Activated gamma-delta T cell treated with Interleukin-2 at 50 U/mL for 16 hours (primary cell): ENCODE data around the gene TUBAL3.

ENCODE experiments used
- DNase-seq: peaks from one replicate; pipeline ENCODE4 v3.0.0-alpha.2; 2020

Gene TUBAL3

DNA sequence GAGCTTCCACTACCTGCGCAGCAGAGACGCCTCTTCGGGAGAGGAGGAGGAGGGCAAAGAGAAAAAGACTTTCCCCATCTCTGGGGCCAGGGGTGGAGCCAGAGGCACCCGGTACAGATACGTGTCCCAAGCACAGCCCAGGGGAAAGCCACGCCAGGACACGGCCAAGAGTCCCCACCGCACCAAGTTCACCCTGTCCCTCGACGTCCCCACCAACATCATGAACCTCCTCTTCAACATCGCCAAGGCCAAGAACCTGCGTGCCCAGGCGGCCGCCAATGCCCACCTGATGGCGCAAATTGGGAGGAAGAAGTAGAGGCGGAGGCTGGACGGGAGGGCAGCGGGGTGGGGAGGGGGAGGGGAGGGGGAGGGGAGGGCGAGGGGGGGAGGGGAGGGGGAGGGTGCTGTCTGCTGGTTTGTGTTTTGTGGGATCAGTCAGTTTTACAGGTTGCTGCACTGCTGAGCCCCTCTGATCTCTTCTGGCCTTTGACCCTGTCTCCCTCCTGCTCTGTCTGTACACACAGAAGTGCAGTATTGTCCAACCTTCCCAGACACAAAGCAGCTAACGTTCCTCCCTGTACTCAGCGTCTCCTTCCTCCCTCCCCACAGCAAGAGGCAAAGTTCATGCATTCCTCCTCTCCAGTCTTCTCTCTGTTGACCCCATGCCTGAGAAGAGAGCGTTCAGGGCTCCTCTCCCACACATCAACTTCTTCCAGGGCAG lies 30.6 kb downstream of the TUBAL3 start:
- DNase-seq = no peak

DNA sequence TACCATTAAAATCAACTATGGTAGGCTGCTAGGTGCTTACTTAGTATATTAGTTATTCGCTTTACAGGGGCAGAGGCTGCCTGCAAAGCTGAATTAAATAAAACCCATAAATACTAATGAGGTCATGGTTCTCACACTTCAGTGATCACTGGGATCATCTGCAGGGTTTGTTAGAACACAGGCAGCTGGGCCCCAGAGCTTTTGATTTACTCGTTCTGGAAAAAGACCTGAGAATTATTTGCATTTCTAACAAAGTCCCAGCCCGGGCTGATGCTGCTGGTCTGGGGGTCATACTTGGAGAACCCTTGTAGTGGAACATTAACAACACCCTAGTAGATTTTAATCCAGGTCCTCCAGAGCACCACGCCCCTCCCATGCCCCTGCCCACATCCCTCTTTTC lies 31.3 kb downstream of the TUBAL3 start:
- no peak for DNase-seq

DNA sequence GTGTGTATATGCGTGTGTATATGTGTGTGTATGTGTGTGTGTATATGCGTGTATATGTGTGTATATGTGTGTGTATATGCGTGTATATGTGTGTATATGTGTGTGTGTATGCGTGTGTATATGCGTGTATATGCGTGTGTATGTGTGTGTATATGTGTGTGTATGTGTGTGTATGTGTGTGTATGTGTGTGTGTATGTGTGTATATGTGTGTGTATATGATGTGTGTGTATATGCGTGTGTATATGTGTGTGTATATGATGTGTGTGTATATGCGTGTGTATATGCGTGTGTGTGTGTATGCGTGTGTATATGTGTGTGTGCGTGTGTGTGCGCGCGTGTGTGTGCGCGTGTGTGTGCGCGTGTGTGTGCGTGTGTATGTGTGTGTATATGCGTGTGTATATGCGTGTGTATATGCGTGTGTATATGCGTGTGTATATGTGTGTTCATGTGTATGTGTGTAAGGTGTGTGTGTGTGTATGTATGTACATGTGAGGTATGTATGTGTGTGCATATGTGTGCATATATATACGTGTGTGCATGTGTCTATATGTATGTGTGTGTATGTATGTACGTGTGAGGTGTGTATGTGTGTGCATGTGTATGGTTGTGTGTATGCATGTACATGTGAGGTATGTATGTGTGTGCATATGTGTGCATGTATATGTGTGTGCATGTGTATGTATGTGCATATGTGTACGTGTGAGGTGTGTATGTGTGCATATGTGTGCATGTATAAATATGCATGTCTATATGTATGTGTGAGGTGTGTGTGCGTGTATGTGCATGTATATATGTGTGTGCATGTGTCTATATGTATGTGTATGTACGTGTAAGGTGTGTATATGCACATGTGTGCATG lies 33.9 kb downstream of the TUBAL3 start:
- no peak for DNase-seq

DNA sequence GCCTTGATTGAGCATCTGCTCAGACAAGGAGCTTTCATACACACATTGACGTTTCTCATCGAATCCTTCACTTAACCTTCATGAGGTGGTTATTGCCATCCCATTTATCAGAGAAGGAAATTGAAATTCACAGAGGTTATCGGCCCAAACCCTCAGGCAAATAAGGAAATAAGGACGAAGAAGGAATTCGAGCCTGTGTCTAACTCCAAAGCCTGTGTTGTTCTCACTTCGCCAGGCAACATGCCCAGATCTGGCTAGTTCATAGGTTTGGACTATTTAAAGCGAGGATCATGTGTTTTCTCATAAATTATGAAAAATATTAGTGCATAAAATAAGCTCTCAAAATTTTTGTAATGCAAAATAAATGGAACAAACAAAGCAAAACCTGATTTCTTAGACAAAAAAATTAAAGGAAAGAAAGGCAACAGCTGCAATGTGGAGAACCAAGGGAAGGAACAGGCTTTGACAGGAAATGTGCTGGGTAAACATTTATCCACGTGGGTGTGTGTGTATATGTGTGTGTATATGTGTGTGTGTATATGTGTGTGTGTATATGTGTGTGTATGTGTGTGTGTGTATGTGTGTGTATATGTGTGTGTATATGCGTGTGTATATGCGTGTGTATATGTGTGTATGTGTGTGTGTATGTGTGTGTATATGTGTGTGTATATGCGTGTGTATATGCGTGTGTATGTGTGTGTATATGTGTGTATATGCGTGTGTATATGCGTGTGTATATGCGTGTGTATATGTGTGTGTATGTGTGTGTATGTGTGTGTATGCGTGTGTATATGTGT lies 35.1 kb downstream of the TUBAL3 start:
- DNase-seq = no peak

DNA sequence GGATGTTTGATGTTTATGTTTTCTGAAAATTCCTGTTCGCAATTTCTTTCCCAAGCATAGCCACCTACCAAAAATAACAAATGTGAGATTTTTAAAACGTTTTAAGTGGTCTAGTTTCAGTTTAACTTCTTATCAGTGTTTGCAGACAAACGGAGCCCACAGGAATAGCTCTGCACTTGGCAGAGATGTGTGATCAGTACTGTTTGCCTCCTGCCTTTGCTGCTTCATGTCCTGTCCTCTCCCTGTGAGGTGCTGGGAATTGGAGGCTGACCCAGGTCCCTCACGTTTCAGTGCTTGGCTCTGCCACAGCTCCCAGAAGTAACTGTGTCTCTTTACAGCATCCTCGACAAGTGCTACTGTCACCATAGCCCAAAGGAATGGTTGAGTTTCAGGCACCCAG lies 38.7 kb downstream of the TUBAL3 start:
- DNase-seq = no peak

DNA sequence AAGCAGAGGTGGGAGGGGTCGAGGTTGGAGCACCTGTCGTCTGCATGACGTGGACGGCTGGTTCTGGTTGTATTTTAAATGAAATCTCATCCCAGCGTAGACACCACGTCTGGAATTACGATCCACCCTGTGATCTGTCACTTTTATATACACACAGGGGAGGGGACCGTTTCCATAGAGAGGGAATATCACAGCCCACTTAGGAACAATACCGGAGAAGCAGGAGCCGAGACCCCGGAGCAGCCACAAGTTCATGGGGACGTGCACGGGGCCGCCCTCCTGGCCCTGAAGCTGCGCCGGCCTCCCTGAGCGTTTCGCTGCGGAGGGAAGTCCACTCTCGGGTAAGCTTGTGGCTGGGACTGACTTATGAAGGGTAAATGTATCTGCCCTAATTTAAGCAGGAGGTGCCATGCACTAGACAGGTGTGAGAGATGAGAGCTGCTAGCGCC lies 39.7 kb downstream of the TUBAL3 start, which contains the start of gene UCN3:
TSS of gene UCN3 (plus strand) at position 77 of the 449 bp plus-strand sequence. CDS start 8,755 bp downstream, outside the sequence.
- no peak for DNase-seq

DNA sequence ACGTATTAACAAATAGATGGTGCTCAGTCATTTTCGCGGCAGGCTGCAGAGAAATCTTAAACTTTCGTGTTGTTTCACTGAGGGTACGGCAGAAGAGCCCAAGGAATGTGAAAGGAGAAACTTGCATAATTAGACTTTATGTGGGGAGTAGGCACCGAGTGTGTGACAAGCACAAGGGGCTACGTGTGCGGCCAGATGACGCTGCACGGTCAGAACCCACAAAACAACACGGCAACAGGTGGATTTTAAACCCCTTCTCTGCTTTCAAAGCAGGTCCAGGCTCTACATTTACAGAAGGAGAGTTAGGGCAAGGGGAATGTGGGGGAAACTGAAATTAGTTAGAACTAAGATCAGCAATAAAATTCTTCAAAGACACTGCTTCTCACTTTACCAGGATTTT lies 40.3 kb downstream of the TUBAL3 start:
- no peak for DNase-seq

DNA sequence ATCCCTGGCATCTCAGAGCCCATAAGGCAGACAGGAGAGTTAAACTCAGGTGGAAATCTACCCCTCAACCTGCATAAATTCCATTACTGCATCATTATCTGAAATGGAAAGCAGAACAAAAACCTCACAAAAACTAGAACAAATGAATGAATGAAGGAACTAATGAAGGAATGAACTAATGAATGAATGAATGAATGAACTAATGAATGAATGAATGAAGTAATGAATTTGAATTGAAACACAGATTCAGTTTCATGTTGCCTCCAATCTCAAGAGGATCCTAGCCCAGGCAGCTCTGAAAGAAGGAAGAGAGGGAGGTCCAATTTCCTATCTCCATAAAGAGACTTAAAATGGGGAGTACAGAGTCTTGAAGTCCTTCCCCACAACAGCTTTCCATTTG lies 41.8 kb downstream of the TUBAL3 start:
- DNase-seq = no peak

DNA sequence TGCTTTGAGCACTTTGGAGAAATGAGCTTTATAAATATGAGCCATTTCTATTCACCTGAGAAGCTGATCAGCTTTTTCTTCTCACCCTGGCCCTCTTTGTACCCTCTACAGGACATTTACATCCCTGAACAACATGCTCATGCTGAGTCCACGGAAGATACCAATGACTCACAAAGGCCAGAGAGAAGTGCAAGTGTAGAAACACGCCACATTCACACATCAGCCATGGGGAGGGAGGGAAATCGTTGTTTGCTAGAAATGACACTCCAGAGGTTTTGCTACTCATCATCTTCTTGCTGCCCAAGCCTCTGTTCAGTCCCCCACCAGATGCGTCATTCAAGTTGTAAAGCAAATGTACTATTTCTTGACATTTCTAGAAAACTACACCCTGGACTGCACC lies 42.7 kb downstream of the TUBAL3 start:
- DNase-seq = no peak

DNA sequence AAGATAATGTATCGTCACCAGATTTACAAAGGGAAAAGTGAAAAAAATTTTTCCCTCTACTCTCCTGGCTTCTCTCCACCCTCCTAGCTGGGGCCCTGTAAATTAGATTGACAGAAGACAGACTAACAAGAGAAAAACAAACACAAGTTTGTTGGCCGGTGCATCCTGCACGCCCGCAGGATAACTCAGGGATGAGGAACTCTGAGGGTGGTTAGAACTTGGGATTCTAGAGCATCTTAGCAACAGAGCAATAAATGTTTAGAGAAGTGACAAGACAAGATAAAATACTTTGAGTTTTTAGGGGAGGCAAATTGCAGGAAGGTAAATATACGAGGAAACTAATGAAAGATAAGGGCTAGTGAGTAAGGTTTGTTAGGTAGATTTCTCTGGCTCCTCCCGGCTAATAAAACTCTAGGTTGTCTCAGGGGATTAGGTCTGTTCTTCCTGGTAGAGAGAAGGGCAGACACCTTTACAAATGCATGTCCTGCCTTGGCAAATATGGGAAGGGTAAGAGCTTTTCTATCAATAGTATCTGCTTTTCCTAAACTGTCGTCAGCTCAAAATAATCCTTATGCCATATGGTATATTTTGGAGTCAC lies 44.2 kb downstream of the TUBAL3 start:
- no peak for DNase-seq

DNA sequence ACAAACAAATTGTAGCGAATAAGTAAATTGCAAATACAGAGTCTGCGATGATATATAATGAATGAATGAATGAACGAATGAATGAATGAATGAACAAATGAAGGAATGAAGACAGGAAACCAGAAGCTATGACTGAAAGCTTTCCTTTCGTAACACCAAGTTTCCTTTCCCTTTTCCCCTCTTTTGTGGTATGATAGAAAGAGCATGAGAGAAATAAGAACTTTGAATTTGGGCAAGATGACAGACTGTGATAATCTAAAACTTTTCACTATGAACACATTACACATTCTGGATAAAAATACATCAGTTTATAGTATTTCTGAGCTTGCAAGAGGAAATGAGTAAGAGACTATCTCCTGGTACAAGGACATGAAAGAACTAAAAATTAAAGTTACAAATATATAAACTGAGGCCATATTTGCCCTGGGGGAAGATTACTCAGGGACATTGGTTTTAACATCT lies 48.3 kb downstream of the TUBAL3 start:
- DNase-seq = no peak

DNA sequence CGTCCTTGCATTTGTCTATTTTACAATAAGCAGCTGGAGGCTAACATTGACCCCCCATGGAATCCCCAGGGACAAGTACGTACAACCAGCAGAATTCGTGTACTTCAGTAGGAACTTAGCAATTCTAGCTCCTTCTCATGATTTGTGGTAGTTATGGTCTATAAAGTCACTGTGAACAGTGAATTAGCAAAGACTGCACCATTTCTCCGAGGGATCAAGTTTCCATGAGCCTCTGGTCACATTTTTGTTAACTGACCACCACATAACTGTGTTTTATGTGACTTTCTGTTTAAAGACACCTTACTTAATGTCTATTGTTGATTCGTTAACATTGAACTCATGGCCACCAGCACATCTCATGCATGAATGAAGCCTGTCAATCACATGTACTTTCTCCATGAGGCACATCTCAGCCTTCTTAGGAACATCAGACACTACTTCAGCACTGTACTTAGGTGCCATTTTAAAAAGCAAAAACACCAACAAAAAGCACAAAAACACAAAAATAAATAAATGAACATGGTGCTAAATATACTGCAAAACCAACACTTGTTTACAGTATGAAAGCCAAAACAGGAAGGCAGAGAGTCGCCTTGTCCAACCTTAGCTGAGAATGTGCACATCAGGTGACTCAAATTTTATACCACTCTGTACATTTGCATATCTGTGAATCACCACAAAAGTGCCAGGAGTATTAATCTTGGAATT lies 48.9 kb downstream of the TUBAL3 start:
- DNase-seq = no peak

DNA sequence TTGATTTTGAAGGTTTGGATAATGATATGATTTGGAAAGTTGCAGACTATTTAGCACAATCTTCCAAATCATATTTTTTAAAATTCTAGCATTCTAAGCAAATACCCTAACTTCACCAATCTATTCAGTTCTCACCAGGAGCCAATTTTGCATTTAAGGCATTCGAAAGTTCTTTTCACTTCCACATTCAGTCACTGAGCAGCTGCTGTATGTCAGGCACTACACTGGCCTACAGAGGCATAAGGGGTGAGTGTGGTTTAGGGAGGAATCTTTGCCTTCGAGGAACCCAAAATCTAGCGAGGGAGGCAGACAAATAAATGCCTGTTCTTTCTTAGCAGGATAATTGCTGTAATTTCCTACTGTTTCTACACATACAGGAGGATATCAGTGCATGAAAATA lies 50.6 kb downstream of the TUBAL3 start:
- DNase-seq = no peak

DNA sequence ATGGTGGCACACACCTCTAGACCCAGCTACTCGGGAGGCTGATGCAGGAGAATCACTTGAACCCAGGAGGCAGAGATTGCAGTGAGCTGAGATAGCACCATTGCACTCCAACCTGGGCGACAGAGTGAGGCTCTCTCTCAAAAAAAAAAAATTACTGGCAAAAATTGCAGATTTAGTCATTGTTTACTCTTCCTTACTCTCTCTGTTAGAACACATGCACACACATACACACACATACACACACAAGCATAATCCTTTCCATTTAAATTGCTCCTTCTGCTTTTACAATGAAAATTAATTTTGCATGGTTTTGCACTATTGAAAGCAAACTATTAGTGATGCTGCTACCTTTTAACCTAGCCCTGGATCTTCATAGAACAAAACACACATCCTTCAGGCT lies 55.3 kb downstream of the TUBAL3 start:
- DNase-seq = no peak

DNA sequence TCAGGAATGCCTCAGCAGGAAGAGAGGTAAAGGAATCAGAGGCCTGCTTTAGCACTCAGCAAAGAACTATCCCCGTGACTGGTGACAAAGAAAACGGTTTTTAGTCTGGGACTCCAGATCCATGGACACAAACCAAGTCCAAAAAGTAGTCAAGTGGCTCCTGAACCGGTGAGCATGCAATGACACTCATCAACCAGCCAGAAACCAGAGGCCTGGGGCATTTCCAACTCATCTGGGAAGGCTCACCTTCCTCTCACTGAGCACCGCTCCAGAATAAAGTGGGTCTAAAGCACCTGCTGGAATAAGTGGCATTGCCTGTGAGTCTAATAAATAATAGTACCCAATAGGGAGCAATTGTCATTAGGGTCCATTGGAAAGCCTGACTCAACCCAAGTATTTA lies 57.7 kb downstream of the TUBAL3 start:
- DNase-seq = no peak

DNA sequence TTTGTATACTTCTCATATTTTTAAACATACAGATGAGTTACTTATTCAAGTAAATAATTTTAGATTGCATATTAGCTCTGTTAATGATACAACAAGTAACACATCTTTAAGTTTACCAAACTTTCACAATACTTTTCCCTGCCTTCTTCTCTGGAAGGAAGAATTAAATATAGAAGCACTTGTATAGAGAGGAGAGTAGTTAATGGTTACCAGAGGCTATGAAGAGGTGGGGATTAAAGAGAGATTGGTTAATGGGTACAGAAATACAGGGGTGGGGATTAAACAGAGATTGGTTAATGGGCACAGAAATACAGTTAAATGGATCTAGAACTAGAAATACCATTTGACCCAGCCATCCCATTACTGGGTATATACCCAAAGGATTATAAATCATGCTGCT lies 59.9 kb downstream of the TUBAL3 start:
- no peak for DNase-seq

DNA sequence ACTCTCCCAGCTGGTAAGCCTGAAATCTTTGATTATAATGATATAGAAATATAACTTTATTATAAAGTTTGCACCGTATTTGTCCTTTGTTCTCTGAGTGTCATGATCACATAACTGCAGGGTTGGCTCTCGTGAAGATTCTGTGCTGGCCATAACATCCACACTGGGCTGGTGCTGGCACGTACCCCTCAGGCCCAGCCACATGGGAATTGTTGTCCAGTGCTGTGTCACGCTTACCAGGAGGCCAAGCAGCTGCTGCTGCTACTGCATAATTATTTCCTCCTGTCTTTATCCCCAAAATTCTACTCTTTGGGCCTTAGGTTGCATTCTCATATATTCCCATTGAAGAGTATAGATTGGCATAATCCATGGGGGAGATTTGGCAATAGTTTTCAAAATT lies 60.6 kb downstream of the TUBAL3 start:
- no peak for DNase-seq

DNA sequence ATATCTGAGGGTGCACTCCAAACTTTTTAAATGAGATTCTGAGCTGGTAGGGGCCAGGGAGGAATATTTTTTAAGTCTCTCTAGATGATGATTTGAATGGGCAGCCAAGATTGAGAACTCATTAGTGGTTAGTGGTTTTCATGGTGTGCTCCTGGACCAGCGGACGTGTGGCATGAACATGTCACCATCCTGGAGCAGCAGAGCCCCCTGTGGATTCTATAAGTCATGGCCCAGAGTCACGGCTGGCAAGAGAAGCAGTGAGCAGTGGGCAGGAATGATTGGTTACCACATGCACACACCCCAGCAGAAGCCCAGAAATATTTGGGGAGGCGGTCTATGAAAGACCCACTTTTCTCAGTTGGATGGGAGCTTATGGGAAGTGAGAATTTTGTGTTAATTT lies 61.1 kb downstream of the TUBAL3 start:
- no peak for DNase-seq
